ENCODE results near the gene ATM. TPM values are rescaled to one million over a fixed set of nuclear protein-coding genes. Genes with fewer than 3 reads are reported as not detected.
"Not testable (repeated sequence)": the region's sequence is repeated elsewhere in the genome, so short reads cannot be mapped to it uniquely, and the experiment has no call there.

ATM gene
- total and polyA plus RNA-seq, 3 experiments from 2014 or later: 76.0 to 87.1 (median 77.1) TPM

GRCh38 chr11:108414958-108415357, 192.1 kb downstream of the ATM start:
- ChIA-PET POLR2A (no interaction called here), CTCF (no interaction called here)
- peaks cover 0 to 1% of the 10 kb centered on the region in 2 donors for H3K27me3 Mint-ChIP-seq
- no peaks in the 10 kb centered on the region for H3K36me3 ChIP-seq (ENCODE audit: insufficient read depth, low read length)
- H3K4me3 ChIP-seq (ENCODE audit: low read length): no peak overlapping the region
- no peak overlapping the region for H3K27ac ChIP-seq (ENCODE audit: low read depth, low read length)
- H3K9me3 Mint-ChIP-seq: peaks cover 3 to 14% (median 5%) of the 10 kb centered on the region in 5 donors
- no peak for DNase-seq
- no peaks in the 10 kb centered on the region for H3K9me3 ChIP-seq (ENCODE audit: low read length)
- H3K4me1 Mint-ChIP-seq: no peaks in the 10 kb centered on the region
- no peaks in the 10 kb centered on the region for H3K36me3 Mint-ChIP-seq
- H3K27me3 ChIP-seq (ENCODE audit: insufficient read depth, low read length, poor library complexity, severe bottlenecking): no peaks in the 10 kb centered on the region
- no peak overlapping the region for H3K4me3 Mint-ChIP-seq
- no peaks in the 10 kb centered on the region for H3K4me1 ChIP-seq (ENCODE audit: insufficient read depth, low read length)
- H3K27ac Mint-ChIP-seq: no peak overlapping the region

DNA sequence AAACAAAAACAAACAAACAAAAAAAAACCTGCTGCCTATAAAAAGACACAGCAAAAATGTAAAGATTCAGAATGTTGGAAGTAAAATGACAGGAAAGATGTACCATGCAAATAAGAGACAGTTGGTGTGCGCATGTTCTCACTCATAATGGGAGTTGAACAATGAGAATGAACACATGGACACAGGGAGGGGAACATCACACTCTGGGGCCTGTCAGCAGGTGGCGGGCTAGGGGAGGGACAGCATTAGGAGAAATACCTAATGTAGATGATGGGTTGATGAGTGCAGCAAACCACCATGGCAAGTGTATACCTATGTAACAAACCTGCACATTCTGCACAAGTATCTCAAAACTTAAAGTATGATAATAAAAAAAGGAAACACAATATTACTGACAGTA, 194.7 kb downstream of the ATM start:
- H3K4me1 ChIP-seq (ENCODE audit: insufficient read depth, low read length); H3K36me3 Mint-ChIP-seq; H3K36me3 ChIP-seq (ENCODE audit: insufficient read depth, low read length); H3K27ac Mint-ChIP-seq; H3K9me3 ChIP-seq (ENCODE audit: low read length); H3K4me3 ChIP-seq (ENCODE audit: low read length); POLR2A ChIA-PET; H3K27me3 ChIP-seq (ENCODE audit: insufficient read depth, low read length, poor library complexity, severe bottlenecking); H3K27me3 Mint-ChIP-seq; H3K4me1 Mint-ChIP-seq; H3K27ac ChIP-seq (ENCODE audit: low read depth, low read length); H3K4me3 Mint-ChIP-seq; CTCF ChIA-PET: not testable (repeated sequence)
- peak; percentile 7 to 68 (median 11) for DNase-seq
- H3K9me3 Mint-ChIP-seq: peaks cover 5 to 14% (median 5%) of the 10 kb centered on the region in 5 donors

Other genes with a start within 250 kb of the ATM start
- gene CUL5, start 214.2 kb upstream of the ATM start, total RNA-seq: 10 to 100 TPM; 41.8 to 42.9 TPM
- 39.0 TPM for gene CUL5, start 214.2 kb upstream of the ATM start, polyA plus RNA-seq
- gene ACAT1, start 101.5 kb upstream of the ATM start, total RNA-seq: 10 to 100 TPM; 68.5 to 71.6 TPM
- gene ACAT1, start 101.5 kb upstream of the ATM start, polyA plus RNA-seq: 45.2 TPM
- 10 to 100 TPM; 38.9 to 39.7 TPM for gene NPAT, start 429 bp upstream of the ATM start, total RNA-seq
- gene NPAT, start 429 bp upstream of the ATM start, polyA plus RNA-seq: 39.6 TPM
- 1 to 10 TPM in 1 of 2 experiments, under 1 TPM in 1; 0.64 to 1.1 TPM for gene C11orf65, start 244.5 kb downstream of the ATM start, total RNA-seq
- gene C11orf65, start 244.5 kb downstream of the ATM start, polyA plus RNA-seq: 0.78 TPM